Measurements from ENCODE around the gene PRSS27. TPM values are rescaled to one million over a fixed set of nuclear protein-coding genes. Genes with fewer than 3 reads are reported as not detected.

The PRSS27 gene
- total and polyA plus RNA-seq, 2 donors (not counting 1 experiment from before 2014, with no cell fraction given) = 2.1 to 2.4 TPM

GRCh38 chr16:2765462-2766404 lies 45.7 kb upstream of the PRSS27 start:
- H3K4me1 Mint-ChIP-seq = no peaks in the 10 kb centered on the region
- no peak for TF ChIP-seq EZH2 (IDR thresholded peaks at IDR 0.05; ENCODE audit: borderline replicate concordance, insufficient read depth, low read depth, low read length, poor library complexity, severe bottlenecking)
- no peak for TF ChIP-seq CTCF (IDR thresholded peaks at IDR 0.05)
- H4K20me1 ChIP-seq (ENCODE audit: control insufficient read depth, insufficient read depth, low read length, poor library complexity, severe bottlenecking) = peaks cover 88% of the 10 kb centered on the region
- ChIA-PET CTCF (no interaction called here), POLR2A (no interaction called here)
- peaks cover 0 to 8% (median 0%) of the 10 kb centered on the region in 3 donors for H3K9me3 ChIP-seq (ENCODE audit: control extremely low read depth in 1 of 3, control insufficient read depth in 2 of 3, insufficient read depth in 1 of 3, low read length in 2 of 3)
- H3K4me1 ChIP-seq (ENCODE audit: control insufficient read depth in 2 of 2, insufficient read depth in 2 of 2, low read length in 2 of 2) = no peaks in the 10 kb centered on the region
- H3K27ac Mint-ChIP-seq = no peak overlapping the region
- intact Hi-C loops (cut with micrococcal nuclease) = no loop called here
- H3K4me3 Mint-ChIP-seq = no peak overlapping the region
- H3K27me3 ChIP-seq (replicated peaks in 1 of 4; ENCODE audit: control extremely low read depth in 1 of 4, control insufficient read depth in 3 of 4, insufficient read depth in 4 of 4, low read length in 3 of 4) = no peaks in the 10 kb centered on the region
- ATAC-seq (ENCODE audit: low read depth) (no peak), DNase-seq (peak; percentile 26)
- H3K27me3 Mint-ChIP-seq = no peaks in the 10 kb centered on the region
- H3K36me3 ChIP-seq (replicated peaks in 1 of 2; ENCODE audit: control extremely low read depth in 1 of 2, control insufficient read depth in 1 of 2, extremely low read depth in 1 of 2, insufficient read depth in 2 of 2, low read length in 1 of 2) = peaks cover 1 to 100% of the 10 kb centered on the region in 2 experiments
- H3K79me2 ChIP-seq (ENCODE audit: control insufficient read depth, insufficient read depth, low read length) = peaks cover 54% of the 10 kb centered on the region
- no peak overlapping the region for H2AFZ ChIP-seq (ENCODE audit: insufficient read depth, low read depth, low read length, poor library complexity, severe bottlenecking)
- no peak overlapping the region for H3K4me2 ChIP-seq (replicated peaks; ENCODE audit: low read depth, low read length, poor library complexity, severe bottlenecking)
- 98% methylated on average over 73 of the region's 73 CpGs for WGBS (ENCODE audit: insufficient coverage)
- H3K27ac ChIP-seq (ENCODE audit: low read length in 2 of 2) = no peak overlapping the region
- H3K9me3 Mint-ChIP-seq (ENCODE audit: insufficient read depth) = no peaks in the 10 kb centered on the region
- H3K4me3 ChIP-seq (ENCODE audit: control extremely low read depth in 1 of 5, extremely low read depth in 1 of 5, insufficient read depth in 1 of 5, low read depth in 2 of 5, low read length in 4 of 5) = no peak overlapping the region
- no peak overlapping the region for H3K9ac ChIP-seq (ENCODE audit: low read length)

GRCh38 chr16:2764718-2765117 lies 44.7 kb upstream of the PRSS27 start:
- no peak for ATAC-seq (ENCODE audit: low read depth)
- DNase-seq = peak; percentile 19
- 97% methylated on average over 9 of the region's 9 CpGs for WGBS (ENCODE audit: insufficient coverage)
- intact Hi-C loops (cut with micrococcal nuclease) = no loop called here
- Mint-ChIP-seq H3K9me3 (ENCODE audit: insufficient read depth) (no peaks in the 10 kb centered on the region), H3K4me3 (no peak overlapping the region), H3K4me1 (peaks cover 2% of the 10 kb centered on the region), H3K27me3 (no peaks in the 10 kb centered on the region), H3K27ac (no peak overlapping the region)
- H3K4me3 ChIP-seq (ENCODE audit: control extremely low read depth in 1 of 5, extremely low read depth in 1 of 5, insufficient read depth in 1 of 5, low read depth in 2 of 5, low read length in 4 of 5) = no peak overlapping the region
- no peak overlapping the region for H3K27ac ChIP-seq (ENCODE audit: low read length in 2 of 2)
- peaks cover 88% of the 10 kb centered on the region for H4K20me1 ChIP-seq (ENCODE audit: control insufficient read depth, insufficient read depth, low read length, poor library complexity, severe bottlenecking)
- no peak overlapping the region for H3K4me2 ChIP-seq (replicated peaks; ENCODE audit: low read depth, low read length, poor library complexity, severe bottlenecking)
- H3K9me3 ChIP-seq (ENCODE audit: control extremely low read depth in 1 of 3, control insufficient read depth in 2 of 3, insufficient read depth in 1 of 3, low read length in 2 of 3) = peaks cover 0 to 6% (median 0%) of the 10 kb centered on the region in 3 donors
- TF ChIP-seq CTCF (IDR thresholded peaks at IDR 0.05) = no peak
- TF ChIP-seq EZH2 (IDR thresholded peaks at IDR 0.05; ENCODE audit: borderline replicate concordance, insufficient read depth, low read depth, low read length, poor library complexity, severe bottlenecking) = no peak
- no peaks in the 10 kb centered on the region for H3K27me3 ChIP-seq (replicated peaks in 1 of 4; ENCODE audit: control extremely low read depth in 1 of 4, control insufficient read depth in 3 of 4, insufficient read depth in 4 of 4, low read length in 3 of 4)
- H3K9ac ChIP-seq (ENCODE audit: low read length) = no peak overlapping the region
- no peak overlapping the region for H2AFZ ChIP-seq (ENCODE audit: insufficient read depth, low read depth, low read length, poor library complexity, severe bottlenecking)
- peaks cover 3 to 100% of the 10 kb centered on the region in 2 experiments for H3K36me3 ChIP-seq (replicated peaks in 1 of 2; ENCODE audit: control extremely low read depth in 1 of 2, control insufficient read depth in 1 of 2, extremely low read depth in 1 of 2, insufficient read depth in 2 of 2, low read length in 1 of 2)
- H3K4me1 ChIP-seq (ENCODE audit: control insufficient read depth in 2 of 2, insufficient read depth in 2 of 2, low read length in 2 of 2) = no peaks in the 10 kb centered on the region
- H3K79me2 ChIP-seq (ENCODE audit: control insufficient read depth, insufficient read depth, low read length) = peaks cover 46% of the 10 kb centered on the region
- CTCF ChIA-PET = no interaction called here
- POLR2A ChIA-PET = no interaction called here

Measured in B cell (primary cell).